Lower lobe of right lung (tissue), 2 donors: Measurements from ENCODE around the gene ARID4B. TPM values are rescaled to one million over a fixed set of nuclear protein-coding genes. Genes with fewer than 3 reads are reported as not detected.

Experiments used
- ATAC-seq, 2 donors: fragments of 200-7000 bp; cut with Tn5 transposase; one replicate each; pipeline ENCODE4 v1.9.1; 2020 to 2022; ENCODE audit warnings: mild to moderate bottlenecking in 2 of 2, moderate library complexity in 2 of 2
- DNase-seq: peaks from one replicate; pipeline ENCODE4 v3.0.0-alpha.2; 2020
- H3K27ac ChIP-seq: fragments of 200-600 bp; one replicate; pipeline ENCODE4 v1.8.0; 2022
- H3K27me3 ChIP-seq: fragments of 200-600 bp; one replicate; pipeline ENCODE4 v1.8.0; 2022; ENCODE audit warnings: low read depth
- H3K36me3 ChIP-seq: fragments of 200-600 bp; one replicate; pipeline ENCODE4 v1.8.0; 2022; ENCODE audit warnings: mild to moderate bottlenecking
- H3K4me1 ChIP-seq: fragments of 200-600 bp; one replicate; pipeline ENCODE4 v1.8.0; 2022
- H3K4me3 ChIP-seq: fragments of 200-600 bp; one replicate; pipeline ENCODE4 v1.8.0; 2022; ENCODE audit warnings: mild to moderate bottlenecking
- H3K9me3 ChIP-seq: fragments of 200-600 bp; one replicate; pipeline ENCODE4 v1.8.0; 2022
- intact Hi-C: fragments of 100-400 bp; cut with DNase I; formaldehyde crosslinking; loops from one replicate; pipeline ENCODE4 v1.11.0; 2022
- microRNA-seq: library from miRNA; unstranded; fragments of <30 nt; microRNA quantifications from one replicate; pipeline ENCODE4 v1.2.0, GENCODE V29; 2020; ENCODE audit warnings: borderline number of aligned reads
- total RNA-seq: library from RNA; stranded (reverse); fragmentation: NEBNext Ultra II Directional; extraction: Animal tissue kit (Norgen Biotek cat#: 25700); gene quantifications from one replicate; pipeline ENCODE4 v1.2.1, GENCODE V29; 2021
- TF ChIP-seq, protein P1 (sequence below): fragments of 200-600 bp; IDR thresholded peaks from one replicate; pipeline ENCODE4 v1.8.0; 2022; ENCODE audit warnings: antibody characterized with exemption, mild to moderate bottlenecking
- donor health status: DM: no; HTN: yes; CAD: no; lungs with severe emphysema.

The ARID4B gene
- total RNA-seq, 1 donor from 2014 or later = 39.1 TPM

DNA sequence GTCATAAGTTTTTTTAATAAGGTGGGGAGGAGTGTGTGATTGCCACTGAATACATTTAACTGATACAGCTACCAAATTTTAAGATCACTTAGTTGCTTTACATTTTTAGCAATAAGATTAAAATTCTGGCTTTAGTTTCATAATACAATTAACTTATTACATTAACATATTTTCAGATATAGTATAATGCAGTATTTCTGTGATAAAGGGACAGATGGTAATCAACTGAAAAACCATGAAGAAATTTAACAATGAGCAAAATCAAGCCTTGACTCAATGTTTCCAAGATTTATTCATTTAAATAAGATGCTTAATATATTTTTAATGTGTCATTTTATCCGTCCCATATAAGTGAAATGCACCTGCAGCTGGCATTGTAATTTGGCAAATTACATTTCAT is 203.3 kb downstream of the ARID4B start:
- TF ChIP-seq, protein P1, sequence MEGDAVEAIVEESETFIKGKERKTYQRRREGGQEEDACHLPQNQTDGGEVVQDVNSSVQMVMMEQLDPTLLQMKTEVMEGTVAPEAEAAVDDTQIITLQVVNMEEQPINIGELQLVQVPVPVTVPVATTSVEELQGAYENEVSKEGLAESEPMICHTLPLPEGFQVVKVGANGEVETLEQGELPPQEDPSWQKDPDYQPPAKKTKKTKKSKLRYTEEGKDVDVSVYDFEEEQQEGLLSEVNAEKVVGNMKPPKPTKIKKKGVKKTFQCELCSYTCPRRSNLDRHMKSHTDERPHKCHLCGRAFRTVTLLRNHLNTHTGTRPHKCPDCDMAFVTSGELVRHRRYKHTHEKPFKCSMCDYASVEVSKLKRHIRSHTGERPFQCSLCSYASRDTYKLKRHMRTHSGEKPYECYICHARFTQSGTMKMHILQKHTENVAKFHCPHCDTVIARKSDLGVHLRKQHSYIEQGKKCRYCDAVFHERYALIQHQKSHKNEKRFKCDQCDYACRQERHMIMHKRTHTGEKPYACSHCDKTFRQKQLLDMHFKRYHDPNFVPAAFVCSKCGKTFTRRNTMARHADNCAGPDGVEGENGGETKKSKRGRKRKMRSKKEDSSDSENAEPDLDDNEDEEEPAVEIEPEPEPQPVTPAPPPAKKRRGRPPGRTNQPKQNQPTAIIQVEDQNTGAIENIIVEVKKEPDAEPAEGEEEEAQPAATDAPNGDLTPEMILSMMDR = no peak

DNA sequence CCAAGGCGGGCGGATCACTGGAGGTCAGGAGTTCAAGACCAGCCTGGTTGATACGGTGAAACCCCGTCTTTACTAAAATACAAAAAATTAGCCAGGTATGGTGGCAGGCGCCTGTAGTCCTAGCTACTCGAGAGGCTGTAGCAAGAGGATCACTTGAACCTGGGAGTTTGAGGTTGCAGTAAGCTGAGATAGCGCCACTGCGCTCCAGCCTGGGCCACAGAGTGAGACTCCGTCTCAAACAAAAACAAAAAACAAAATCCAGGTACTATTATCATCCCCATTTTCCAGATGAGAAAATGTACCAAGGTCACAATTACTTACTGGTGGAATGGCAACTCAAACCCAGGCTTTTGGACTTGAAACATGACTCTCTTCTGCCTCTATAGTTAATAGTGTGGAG is 203.9 kb downstream of the ARID4B start:
- DNase-seq (no peak), ATAC-seq (no peak)
- intact Hi-C loops = no loop called here
- Histone ChIP-seq H3K27me3 (no peaks in the 10 kb centered on the region), H3K9me3 (no peaks in the 10 kb centered on the region), H3K4me3 (no peak overlapping the region), H3K36me3 (peaks cover 40% of the 10 kb centered on the region), H3K27ac (no peak overlapping the region), H3K4me1 (peaks cover 38% of the 10 kb centered on the region)
- TF ChIP-seq, protein P1 = no peak

More for the DNA sequence above, 203.3 kb downstream of the ARID4B start:
- Histone ChIP-seq H3K4me3 (no peak overlapping the region), H3K27me3 (no peaks in the 10 kb centered on the region), H3K27ac (no peak overlapping the region), H3K36me3 (peaks cover 35% of the 10 kb centered on the region), H3K9me3 (no peaks in the 10 kb centered on the region), H3K4me1 (peaks cover 43% of the 10 kb centered on the region)
- intact Hi-C loops = no loop called here
- ATAC-seq (no peak), DNase-seq (no peak)

DNA sequence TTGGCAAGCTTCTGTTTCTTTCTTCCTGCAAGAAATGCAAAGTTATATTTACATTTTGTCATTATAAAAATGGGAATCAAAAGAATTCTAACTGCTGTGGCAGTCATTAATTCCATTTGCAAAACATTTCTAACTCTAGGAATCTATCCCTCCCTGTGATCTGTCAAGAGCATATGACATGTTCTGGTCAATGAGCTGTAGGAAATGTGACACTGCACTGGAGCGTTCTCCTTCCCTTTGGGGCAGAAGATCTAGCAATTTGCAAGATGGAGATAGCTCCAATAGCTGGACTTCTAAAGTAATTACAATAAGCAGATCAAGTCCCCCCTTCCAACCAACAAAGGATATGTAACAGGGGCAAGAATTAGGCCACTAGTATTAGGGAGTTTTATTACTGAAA is 205.6 kb downstream of the ARID4B start:
- no peak for ATAC-seq
- Histone ChIP-seq H3K9me3 (no peaks in the 10 kb centered on the region), H3K36me3 (peaks cover 58% of the 10 kb centered on the region), H3K4me1 (peaks cover 33% of the 10 kb centered on the region), H3K27me3 (no peaks in the 10 kb centered on the region), H3K27ac (no peak overlapping the region), H3K4me3 (no peak overlapping the region)
- TF ChIP-seq, protein P1 = no peak
- intact Hi-C loops = no loop called here
- DNase-seq = no peak

Small RNAs within 50 kb of the gene (microRNA-seq; reads per million reads assigned to microRNA genes)
- not detected for gene MIR4753

Other genes starting within 250 kb of the ARID4B start
- gene TOMM20, start 199.3 kb downstream of the ARID4B start, total RNA-seq = 88.4 TPM
- 57.3 TPM for gene RBM34, start 166.9 kb downstream of the ARID4B start, total RNA-seq
- gene GGPS1, start 391 bp upstream of the ARID4B start, total RNA-seq = 29.8 TPM
- gene TBCE, start 39.2 kb upstream of the ARID4B start, total RNA-seq = 25.3 TPM
- 15.5 TPM for gene B3GALNT2, start 176.3 kb upstream of the ARID4B start, total RNA-seq